GM12878 (cell line): ENCODE measurements around the gene CPNE6. TPM values are rescaled to one million over a fixed set of nuclear protein-coding genes. Genes with fewer than 3 reads are reported as not detected.

Source experiments
- ATAC-seq: fragments of 200-7000 bp; cut with Tn5 transposase; 3 replicates; pipeline ENCODE4 v1.9.1; 2020; ENCODE audit warnings: mild to moderate bottlenecking, moderate library complexity
- BruUV-seq: library from RNA; stranded (reverse); fragments of 400-500 nt; replicated peaks from 2 replicates; lab custom pipeline; 2021; lab: Mats Ljungman, UMichigan
- CTCF ChIA-PET: fragments of 300-600 bp; sonication (Branson Sonifier 250); formaldehyde crosslinking; extraction: SDS; loops from one replicate; lab custom pipeline; 2021; ENCODE audit warnings: inconsistent platforms; lab: Yijun Ruan, JAX
- POLR2A ChIA-PET: fragments of 350-600 bp; formaldehyde crosslinking; extraction: SDS; loops from one replicate; lab custom pipeline; 2021; ENCODE audit warnings: inconsistent platforms; lab: Charles Lee
- RAD21 ChIA-PET: fragments of 300-600 bp; sonication (Branson Sonifier 250); formaldehyde crosslinking; loops from one replicate; lab custom pipeline; 2023; ENCODE audit warnings: antibody characterized with exemption; ENCODE audit not compliant: unreplicated experiment; lab: Charles Lee
- SMC1A ChIA-PET: fragments of 300-600 bp; sonication (Branson Sonifier 250); formaldehyde crosslinking; loops from one replicate; lab custom pipeline; 2023; ENCODE audit not compliant: unreplicated experiment, uncharacterized antibody; lab: Charles Lee
- DNase-seq: peaks from one replicate; pipeline ENCODE4 v3.0.0-alpha.2; 2011; ENCODE audit warnings: low read depth, low spot score
- FAIRE-seq: peaks from 3 replicates; lab custom pipeline; 2011; peaks lifted over from hg19 to GRCh38; lab: Jason Lieb, UNC
- H2AFZ ChIP-seq: 2 replicates; pipeline ENCODE4 v1.6.0; 2011; ENCODE audit warnings: low read depth, low read length, control low read depth; ENCODE audit not compliant: control insufficient read depth
- H3K27ac ChIP-seq: 2 replicates; pipeline ENCODE4 v1.5.1; 2011; ENCODE audit warnings: control low read depth; ENCODE audit not compliant: control insufficient read depth, insufficient read depth
- H3K27me3 ChIP-seq, 2 experiments: replicated peaks in 1 of 2; 2 replicates each; pipeline versions ENCODE4 v1.6.0 to v1.6.1; 2011; ENCODE audit warnings: low read length in 1 of 2; ENCODE audit not compliant: control insufficient read depth in 2 of 2, insufficient read depth in 2 of 2
- H3K36me3 ChIP-seq, 2 experiments: 2 replicates each; pipeline ENCODE4 v1.5.1; 2011; ENCODE audit warnings: low read length in 1 of 2; ENCODE audit not compliant: control insufficient read depth in 2 of 2, insufficient read depth in 2 of 2
- H3K4me1 ChIP-seq: 2 replicates; pipeline ENCODE4 v1.6.1; 2011; ENCODE audit warnings: mild to moderate bottlenecking, low read length, moderate library complexity, mixed read lengths; ENCODE audit not compliant: control insufficient read depth, insufficient read depth
- H3K4me2 ChIP-seq: 2 replicates; pipeline ENCODE4 v1.6.0; 2011; ENCODE audit warnings: control low read depth; ENCODE audit not compliant: control insufficient read depth, insufficient read depth
- H3K4me3 ChIP-seq: fragments of 200-600 bp; sonication (generic); 2 replicates; pipeline ENCODE4 v1.5.1; 2016
- H3K79me2 ChIP-seq: 2 replicates; pipeline ENCODE4 v1.6.0; 2011; ENCODE audit warnings: low read length; ENCODE audit not compliant: control insufficient read depth, insufficient read depth
- H3K9ac ChIP-seq: 2 replicates; pipeline ENCODE4 v1.8.0; 2011; ENCODE audit warnings: low read length, control low read depth, mixed read lengths; ENCODE audit not compliant: control insufficient read depth, insufficient read depth
- H3K9me3 ChIP-seq: replicated peaks from 3 replicates; pipeline ENCODE4 v1.5.1; 2011; ENCODE audit warnings: mild to moderate bottlenecking, low read length; ENCODE audit not compliant: control insufficient read depth, insufficient read depth
- H4K20me1 ChIP-seq: 2 replicates; pipeline ENCODE4 v1.6.0; 2011; ENCODE audit not compliant: control insufficient read depth, insufficient read depth
- ATF3 ChIP-seq: IDR thresholded peaks from 2 replicates; pipeline ENCODE4 v1.6.1; 2011; ENCODE audit warnings: low read depth, mild to moderate bottlenecking, low read length, moderate library complexity, borderline replicate concordance; ENCODE audit errors: extremely low read depth
- CREM ChIP-seq: IDR thresholded peaks from 2 replicates; pipeline ENCODE4 v1.6.1; 2014; ENCODE audit warnings: antibody characterized with exemption, low read depth
- CTCF ChIP-seq, 3 experiments: IDR thresholded peaks in 2 of 3; conservative IDR thresholded peaks in 1 of 3; 2 replicates each; pipeline ENCODE4 v1.5.1; 2011; ENCODE audit warnings: low read depth in 3 of 3, low read length in 3 of 3, mild to moderate bottlenecking in 3 of 3, control low read depth in 2 of 3, moderate library complexity in 2 of 3, inconsistent platforms in 1 of 3, mixed read lengths in 1 of 3; ENCODE audit not compliant: control insufficient read depth in 2 of 3, insufficient read depth in 1 of 3; ENCODE audit errors: extremely low read depth in 1 of 3
- HCFC1 ChIP-seq: fragments of 150-350 bp; IDR thresholded peaks from 2 replicates; pipeline ENCODE4 v1.6.1; 2014; ENCODE audit warnings: low read length
- MEF2A ChIP-seq: IDR thresholded peaks from 2 replicates; pipeline ENCODE4 v1.6.1; 2011; ENCODE audit warnings: low read depth, mild to moderate bottlenecking, low read length, moderate library complexity; ENCODE audit not compliant: insufficient read depth
- MXI1 ChIP-seq: fragments of 150-350 bp; IDR thresholded peaks from 2 replicates; pipeline ENCODE4 v1.6.1; 2011; ENCODE audit warnings: low read depth, mild to moderate bottlenecking, inconsistent platforms, low read length, improper control_type of control experiment
- PAX5 ChIP-seq: IDR thresholded peaks from 2 replicates; pipeline ENCODE4 v1.6.1; 2011; ENCODE audit warnings: low read depth, low read length, borderline replicate concordance
- PAX8 ChIP-seq: fragments of 450-650 bp; IDR thresholded peaks from 2 replicates; pipeline ENCODE4 v1.6.1; 2017; ENCODE audit warnings: mild to moderate bottlenecking, moderate library complexity
- TCF7 ChIP-seq: IDR thresholded peaks from 2 replicates; pipeline ENCODE4 v1.6.1; 2014; ENCODE audit warnings: antibody characterized with exemption, borderline replicate concordance
- ZBED1 ChIP-seq: IDR thresholded peaks from 2 replicates; pipeline ENCODE4 v1.6.1; 2016; ENCODE audit warnings: borderline replicate concordance
- ZBTB40 ChIP-seq: fragments of 450-650 bp; IDR thresholded peaks from 2 replicates; pipeline ENCODE4 v1.6.1; 2016; ENCODE audit warnings: mild to moderate bottlenecking, moderate library complexity, borderline replicate concordance
- WGBS: methylation state at CpG from one replicate; pipeline ENCODE4 v1.1.6; 2016; ENCODE audit warnings: low lambda C conversion rate; ENCODE audit not compliant: insufficient replicate concordance, insufficient coverage; ENCODE audit errors: missing lambda C conversion rate; 5-methylcytosine and 5-hydroxymethylcytosine counted together
- in situ Hi-C: fragments of 300-500 bp; cut with MboI; formaldehyde crosslinking; loops from 9 replicates; pipeline ENCODE4 v1.14.3; 2018; ENCODE audit warnings: mixed read lengths
- intact Hi-C: fragments of 100-400 bp; cut with micrococcal nuclease; formaldehyde crosslinking; loops from one replicate; pipeline ENCODE4 v1.14.2; 2022; ENCODE audit not compliant: unreplicated experiment
- polyA plus RNA-seq, 11 experiments: library from polyadenylated mRNA; depleted of rRNA in 4 of 11; unstranded in 6 of 11; stranded (reverse) in 5 of 11; fragments of >200 nt; fragmentation: Nextera tagmentation in 4 of 11; fragmentation: Illumina TruSeq in 1 of 11; extraction: Ambion mirVana in 4 of 11; extraction: Trizol in 1 of 11; gene quantifications; 1 replicate in 1 of 11; 2 replicates in 10 of 11; pipeline versions ENCODE4 v1.2.1 to v1.2.3, GENCODE V29; 2011 to 2016; ENCODE audit warnings: inconsistent platforms in 2 of 11, missing spikeins in 2 of 11, low read depth in 1 of 11
- total RNA-seq, 4 experiments: library from RNA; depleted of rRNA in 3 of 4; stranded (reverse); fragments of >200 nt in 3 of 4; fragmentation: Illumina TruSeq in 1 of 4; extraction: Trizol in 1 of 4; gene quantifications; 2 replicates each; pipeline versions ENCODE4 v1.2.1 to v1.2.3, GENCODE V29; 2013 to 2021

CPNE6 gene
- total and polyA plus RNA-seq, 10 of the 15 experiments (the other 5 are each of a cell fraction or from before 2014, with no cell fraction given), result 0.06 to 0.43 (median 0.18) TPM; not detected in 3

- no peaks in the 10 kb centered on the region; the same call in 1 of the 2 replicates for H3K4me1 ChIP-seq
- no peak for TF ChIP-seq PAX8
- H3K9me3 ChIP-seq, result no peaks in the 10 kb centered on the region
- POLR2A ChIA-PET, result no interaction called here
- ATAC-seq, result no peak
- CTCF ChIA-PET, result interaction anchor here (1.1 kb wide), 1 partner anchor 50 kb away, joined by 6 read pairs; no protein-coding TSS in a partner anchor
- no peak overlapping the region for H3K27ac ChIP-seq
- FAIRE-seq, result no peak
- intact Hi-C loops (no loop called here), in situ Hi-C loops (no loop called here)
- RAD21 ChIA-PET, result no interaction called here
- no TSS peak for BruUV-seq
- H3K4me2 ChIP-seq, result no peak overlapping the region
- no peak overlapping the region for H2AFZ ChIP-seq
- 0% methylated on average over 2 of the region's 2 CpGs for WGBS
- no peak overlapping the region for H3K4me3 ChIP-seq
- no peak overlapping the region for H3K9ac ChIP-seq
- no peaks in the 10 kb centered on the region for H3K36me3 ChIP-seq
- no peaks in the 10 kb centered on the region for H3K79me2 ChIP-seq
- H3K27me3 ChIP-seq, result no peaks in the 10 kb centered on the region
- H4K20me1 ChIP-seq, result no peaks in the 10 kb centered on the region
- SMC1A ChIA-PET, result no interaction called here
- DNase-seq, result no peak
These were observed 30.7 kb upstream of the CPNE6 start for GRCh38 chr14:24040692-24041091.

- H3K4me1 ChIP-seq, result no peaks in the 10 kb centered on the region
- FAIRE-seq, result no peak
- no peak overlapping the region for H3K4me3 ChIP-seq
- H3K27me3 ChIP-seq, result no peaks in the 10 kb centered on the region
- intact Hi-C loops, result no loop called here
- H3K79me2 ChIP-seq, result no peaks in the 10 kb centered on the region
- BruUV-seq, result no TSS peak
- ChIA-PET SMC1A (interaction anchor here (1.3 to 1.7 kb wide), 2 partner anchors 47 to 66 kb away, joined by 3 to 5 read pairs; no protein-coding TSS in a partner anchor), CTCF (interaction anchor here (0.7 to 2.5 kb wide), 4 partner anchors 15 to 435 kb away, joined by 3 to 8 read pairs (median 4); no protein-coding TSS in a partner anchor), RAD21 (interaction anchor here (0.6 to 1.6 kb wide), 2 partner anchors 9 to 1032 kb away, joined by 4 to 6 read pairs; partner anchors contain the start of gene CARMIL3), POLR2A (interaction anchor here (0.7 kb wide), 1 partner anchor 94 kb away, joined by 4 read pairs; no protein-coding TSS in a partner anchor)
- 26% methylated on average over 5 of the region's 5 CpGs for WGBS
- no peaks in the 10 kb centered on the region for H4K20me1 ChIP-seq
- H3K27ac ChIP-seq, result no peak overlapping the region
- H3K36me3 ChIP-seq, result no peaks in the 10 kb centered on the region
- H3K9me3 ChIP-seq, result no peaks in the 10 kb centered on the region
- H3K4me2 ChIP-seq, result no peak overlapping the region
- in situ Hi-C loops, result no loop called here
- DNase-seq, result no peak
- no peak for ATAC-seq
- no peak overlapping the region for H2AFZ ChIP-seq
- H3K9ac ChIP-seq, result no peak overlapping the region
- TF ChIP-seq MXI1, result no peak
- no peak for TF ChIP-seq ATF3
- TF ChIP-seq CTCF (IDR thresholded peaks at IDR 0.05 in 2 of 3, conservative IDR thresholded peaks at IDR 0.05 in 1 of 3; ENCODE audit: control insufficient read depth in 2 of 3, extremely low read depth in 1 of 3, insufficient read depth in 1 of 3, low read depth in 3 of 3, low read length in 3 of 3), result no peak
- TF ChIP-seq HCFC1, result no peak
- TF ChIP-seq TCF7, result no peak
- TF ChIP-seq MEF2A, result no peak
- TF ChIP-seq PAX5, result no peak
- no peak for TF ChIP-seq CREM
- TF ChIP-seq ZBTB40, result no peak
- no peak for TF ChIP-seq ZBED1
These were observed 28.6 kb upstream of the CPNE6 start for GRCh38 chr14:24042746-24043145.
